ENCODE data around the gene LBP.

GRCh38 chr20:38308447-38308846 is 37.8 kb upstream of the LBP start:
- TF ChIP-seq CTCF (IDR thresholded peaks at IDR 0.05; ENCODE audit: low read length) (no peak), EZH2 (optimal IDR thresholded peaks at IDR 0.05; ENCODE audit: low read depth, low read length) (no peak), EZH2phosphoT487 (IDR thresholded peaks at IDR 0.05; ENCODE audit: low read length) (no peak)

Data from MM.1S (cell line).